ENCODE results near the gene ANXA11.

DNA sequence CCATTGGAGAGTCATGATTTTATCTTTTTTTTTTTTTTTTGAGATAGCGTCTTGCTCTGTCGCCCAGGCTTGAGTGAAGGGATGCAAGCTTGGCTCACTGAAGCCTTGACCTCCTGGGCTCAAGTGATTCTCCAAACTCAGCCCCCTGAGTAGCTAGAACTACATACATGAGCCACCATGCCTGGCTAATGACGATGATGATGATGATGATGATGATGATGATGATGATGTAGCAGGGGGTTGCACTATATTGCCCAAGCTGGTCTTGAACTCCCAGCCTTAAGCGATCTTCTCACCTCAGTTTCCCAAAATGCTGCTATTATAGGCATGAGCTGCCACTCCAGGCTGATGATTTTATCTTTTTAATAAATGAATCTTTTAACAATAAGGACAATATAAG lies 86.7 kb downstream of the ANXA11 start:
- TF ChIP-seq, protein P1, sequence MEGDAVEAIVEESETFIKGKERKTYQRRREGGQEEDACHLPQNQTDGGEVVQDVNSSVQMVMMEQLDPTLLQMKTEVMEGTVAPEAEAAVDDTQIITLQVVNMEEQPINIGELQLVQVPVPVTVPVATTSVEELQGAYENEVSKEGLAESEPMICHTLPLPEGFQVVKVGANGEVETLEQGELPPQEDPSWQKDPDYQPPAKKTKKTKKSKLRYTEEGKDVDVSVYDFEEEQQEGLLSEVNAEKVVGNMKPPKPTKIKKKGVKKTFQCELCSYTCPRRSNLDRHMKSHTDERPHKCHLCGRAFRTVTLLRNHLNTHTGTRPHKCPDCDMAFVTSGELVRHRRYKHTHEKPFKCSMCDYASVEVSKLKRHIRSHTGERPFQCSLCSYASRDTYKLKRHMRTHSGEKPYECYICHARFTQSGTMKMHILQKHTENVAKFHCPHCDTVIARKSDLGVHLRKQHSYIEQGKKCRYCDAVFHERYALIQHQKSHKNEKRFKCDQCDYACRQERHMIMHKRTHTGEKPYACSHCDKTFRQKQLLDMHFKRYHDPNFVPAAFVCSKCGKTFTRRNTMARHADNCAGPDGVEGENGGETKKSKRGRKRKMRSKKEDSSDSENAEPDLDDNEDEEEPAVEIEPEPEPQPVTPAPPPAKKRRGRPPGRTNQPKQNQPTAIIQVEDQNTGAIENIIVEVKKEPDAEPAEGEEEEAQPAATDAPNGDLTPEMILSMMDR (IDR thresholded peaks at IDR 0.05) = no peak
- TF ChIP-seq BHLHE40 (IDR thresholded peaks at IDR 0.05; ENCODE audit: low read depth, low read length) (no peak), HOXB13 (CRISPR knock-in tag; IDR thresholded peaks at IDR 0.05; ENCODE audit: low read depth) (no peak), RNF2 (IDR thresholded peaks at IDR 0.05; ENCODE audit: borderline replicate concordance, low read depth) (no peak), POLR2A (IDR thresholded peaks at IDR 0.05; ENCODE audit: low read length) (no peak), CEBPB (IDR thresholded peaks at IDR 0.05) (no peak), RFX5 (IDR thresholded peaks at IDR 0.05) (no peak), RARB (CRISPR knock-in tag; IDR thresholded peaks at IDR 0.05) (no peak), FOXS1 (CRISPR knock-in tag; IDR thresholded peaks at IDR 0.05) (no peak), CHD4 (IDR thresholded peaks at IDR 0.05; ENCODE audit: borderline replicate concordance) (no peak), POLR2AphosphoS2 (conservative IDR thresholded peaks at IDR 0.05; ENCODE audit: low read length) (no peak)

All from A549 (cell line).